ENCODE measurements around the gene PPFIA2. TPM values are rescaled to one million over a fixed set of nuclear protein-coding genes. Genes with fewer than 3 reads are reported as not detected.

PPFIA2 gene
- polyA plus RNA-seq, 1 donor (not counting 4 experiments of a cell fraction or from before 2014, with no cell fraction given), result not detected

GRCh38 chr12:81727391-81727790 lies 31.8 kb downstream of the PPFIA2 start:
- no peak for FAIRE-seq
- Histone ChIP-seq H3K27me3 (ENCODE audit: control insufficient read depth, extremely low read depth, insufficient read depth, low read length) (no peaks in the 10 kb centered on the region), H3K4me3 (ENCODE audit: control insufficient read depth in 2 of 3, extremely low read depth in 1 of 3, insufficient read depth in 2 of 3, low read depth in 1 of 3, low read length in 3 of 3) (no peak overlapping the region), H4K20me1 (ENCODE audit: control insufficient read depth, extremely low read depth, insufficient read depth, low read length) (no peaks in the 10 kb centered on the region), H3K4me2 (ENCODE audit: control insufficient read depth, extremely low read depth, insufficient read depth, low read depth, low read length) (no peak overlapping the region), H3K9ac (ENCODE audit: control insufficient read depth, extremely low read depth, insufficient read depth, low read length) (no peak overlapping the region), H3K36me3 (ENCODE audit: control insufficient read depth in 2 of 2, extremely low read depth in 1 of 2, insufficient read depth in 2 of 2, low read length in 2 of 2) (no peaks in the 10 kb centered on the region), H3K27ac (ENCODE audit: control insufficient read depth, insufficient read depth, low read length) (no peak overlapping the region), H3K9me3 (ENCODE audit: control insufficient read depth, low read depth, low read length) (no peaks in the 10 kb centered on the region), H3K79me2 (ENCODE audit: control insufficient read depth, insufficient read depth, low read length) (no peaks in the 10 kb centered on the region), H2AFZ (ENCODE audit: control insufficient read depth, low read length) (no peak overlapping the region), H3K9me1 (ENCODE audit: control insufficient read depth, extremely low read depth, insufficient read depth, low read length) (no peaks in the 10 kb centered on the region), H3K4me1 (ENCODE audit: control insufficient read depth, extremely low read depth, insufficient read depth, low read length) (no peaks in the 10 kb centered on the region)
- no peak for DNase-seq (ENCODE audit: low read depth, low spot score)
- dilution Hi-C loops (cut with MboI; ENCODE audit: extremely low pct_ligation_motif_present, low sequenced_read_pairs), result no loop called here
- TF ChIP-seq, protein P1, sequence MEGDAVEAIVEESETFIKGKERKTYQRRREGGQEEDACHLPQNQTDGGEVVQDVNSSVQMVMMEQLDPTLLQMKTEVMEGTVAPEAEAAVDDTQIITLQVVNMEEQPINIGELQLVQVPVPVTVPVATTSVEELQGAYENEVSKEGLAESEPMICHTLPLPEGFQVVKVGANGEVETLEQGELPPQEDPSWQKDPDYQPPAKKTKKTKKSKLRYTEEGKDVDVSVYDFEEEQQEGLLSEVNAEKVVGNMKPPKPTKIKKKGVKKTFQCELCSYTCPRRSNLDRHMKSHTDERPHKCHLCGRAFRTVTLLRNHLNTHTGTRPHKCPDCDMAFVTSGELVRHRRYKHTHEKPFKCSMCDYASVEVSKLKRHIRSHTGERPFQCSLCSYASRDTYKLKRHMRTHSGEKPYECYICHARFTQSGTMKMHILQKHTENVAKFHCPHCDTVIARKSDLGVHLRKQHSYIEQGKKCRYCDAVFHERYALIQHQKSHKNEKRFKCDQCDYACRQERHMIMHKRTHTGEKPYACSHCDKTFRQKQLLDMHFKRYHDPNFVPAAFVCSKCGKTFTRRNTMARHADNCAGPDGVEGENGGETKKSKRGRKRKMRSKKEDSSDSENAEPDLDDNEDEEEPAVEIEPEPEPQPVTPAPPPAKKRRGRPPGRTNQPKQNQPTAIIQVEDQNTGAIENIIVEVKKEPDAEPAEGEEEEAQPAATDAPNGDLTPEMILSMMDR (optimal IDR thresholded peaks at IDR 0.05 in 1 of 3, IDR thresholded peaks at IDR 0.05 in 1 of 3, conservative IDR thresholded peaks at IDR 0.05 in 1 of 3; ENCODE audit: extremely low read depth in 1 of 3, insufficient read depth in 2 of 3, low read length in 3 of 3), result no peak

- no peak for FAIRE-seq
- DNase-seq (ENCODE audit: low read depth, low spot score), result no peak
- H3K79me2 ChIP-seq (ENCODE audit: control insufficient read depth, insufficient read depth, low read length), result no peaks in the 10 kb centered on the region
- H3K4me2 ChIP-seq (ENCODE audit: control insufficient read depth, extremely low read depth, insufficient read depth, low read depth, low read length), result no peak overlapping the region
- no peak overlapping the region for H2AFZ ChIP-seq (ENCODE audit: control insufficient read depth, low read length)
- no peaks in the 10 kb centered on the region for H3K4me1 ChIP-seq (ENCODE audit: control insufficient read depth, extremely low read depth, insufficient read depth, low read length)
- no peaks in the 10 kb centered on the region for H3K9me3 ChIP-seq (ENCODE audit: control insufficient read depth, low read depth, low read length)
- dilution Hi-C loops (cut with MboI; ENCODE audit: extremely low pct_ligation_motif_present, low sequenced_read_pairs), result no loop called here
- H3K9me1 ChIP-seq (ENCODE audit: control insufficient read depth, extremely low read depth, insufficient read depth, low read length), result no peaks in the 10 kb centered on the region
- no peaks in the 10 kb centered on the region for H3K27me3 ChIP-seq (ENCODE audit: control insufficient read depth, extremely low read depth, insufficient read depth, low read length)
- no peaks in the 10 kb centered on the region for H4K20me1 ChIP-seq (ENCODE audit: control insufficient read depth, extremely low read depth, insufficient read depth, low read length)
- TF ChIP-seq, protein P1 (optimal IDR thresholded peaks at IDR 0.05 in 1 of 3, IDR thresholded peaks at IDR 0.05 in 1 of 3, conservative IDR thresholded peaks at IDR 0.05 in 1 of 3; ENCODE audit: extremely low read depth in 1 of 3, insufficient read depth in 2 of 3, low read length in 3 of 3), result no peak
- TF ChIP-seq EZH2 (IDR thresholded peaks at IDR 0.05; ENCODE audit: low read length), result no peak
- H3K9ac ChIP-seq (ENCODE audit: control insufficient read depth, extremely low read depth, insufficient read depth, low read length), result no peak overlapping the region
- no peaks in the 10 kb centered on the region for H3K36me3 ChIP-seq (ENCODE audit: control insufficient read depth in 2 of 2, extremely low read depth in 1 of 2, insufficient read depth in 2 of 2, low read length in 2 of 2)
- no peak overlapping the region for H3K27ac ChIP-seq (ENCODE audit: control insufficient read depth, insufficient read depth, low read length)
- no peak overlapping the region for H3K4me3 ChIP-seq (ENCODE audit: control insufficient read depth in 2 of 3, extremely low read depth in 1 of 3, insufficient read depth in 2 of 3, low read depth in 1 of 3, low read length in 3 of 3)
Observed at GRCh38 chr12:81726634-81727033, 32.5 kb downstream of the PPFIA2 start.
